HG03520 (cell line): ENCODE data around the gene SLC35D2.
"Not testable (repeated sequence)": the region's sequence is repeated elsewhere in the genome, so short reads cannot be mapped to it uniquely, and the experiment has no call there.

ENCODE experiments used
- ATAC-seq: cut with Tn5 transposase; IDR thresholded peaks from one replicate; pipeline ENCODE4 v1.9.1; 2021; ENCODE audit warnings: mild to moderate bottlenecking, moderate library complexity; ENCODE audit not compliant: unreplicated experiment

Gene SLC35D2

DNA sequence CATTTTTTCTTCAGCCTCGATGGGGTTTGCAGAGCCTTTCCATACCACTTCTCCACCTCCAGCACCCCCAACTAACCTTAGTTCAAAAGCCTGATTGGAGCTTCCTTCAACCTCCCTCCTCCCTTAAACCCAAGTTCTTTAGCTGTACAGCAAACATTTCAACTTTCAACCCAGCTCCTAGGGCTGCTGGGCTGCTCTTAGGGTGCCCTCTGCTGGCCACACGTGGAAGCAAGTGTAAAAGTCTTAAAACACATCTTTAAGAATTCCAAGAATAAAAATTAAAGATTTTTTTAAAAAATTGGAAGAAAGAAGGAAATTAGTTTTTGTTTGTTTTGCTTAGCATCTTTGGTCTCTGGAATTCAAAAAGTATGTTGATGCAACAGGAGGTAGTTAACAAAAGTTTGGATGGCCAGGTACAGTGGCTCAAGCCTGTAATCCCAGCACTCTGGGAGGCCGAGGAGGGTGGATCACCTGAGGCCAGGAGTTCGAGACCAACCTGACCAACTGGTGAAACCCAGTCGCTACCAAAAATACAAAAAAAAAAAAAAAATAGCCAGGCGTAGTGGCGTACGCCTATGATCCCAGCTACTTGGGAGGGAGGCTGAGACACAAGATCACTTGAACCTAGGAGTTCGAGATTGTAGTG lies 66.1 kb downstream of the SLC35D2 start:
- ATAC-seq: no peak

GRCh38 chr9:96309850-96310249 lies 73.7 kb downstream of the SLC35D2 start:
- ATAC-seq: no peak

DNA sequence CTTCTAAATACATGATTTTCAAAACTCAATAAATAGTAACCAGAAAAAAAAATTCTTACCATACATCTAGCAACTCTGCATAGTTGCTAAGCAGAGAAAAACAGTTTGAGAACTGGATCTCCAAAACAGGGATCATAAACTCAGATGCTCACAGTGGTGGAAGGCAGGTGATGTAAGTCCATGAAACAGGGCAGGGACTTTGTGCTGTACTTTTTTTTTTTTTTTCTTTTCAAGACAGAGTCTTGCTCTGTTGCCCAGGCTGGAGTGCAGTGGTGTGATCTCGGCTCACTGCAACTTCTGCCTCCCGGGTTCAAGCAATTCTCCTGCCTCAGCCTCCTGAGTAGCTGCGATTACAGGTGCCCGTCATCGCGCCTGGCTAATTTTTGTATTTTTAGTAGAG lies 76.6 kb downstream of the SLC35D2 start:
- ATAC-seq: not testable (repeated sequence)

DNA sequence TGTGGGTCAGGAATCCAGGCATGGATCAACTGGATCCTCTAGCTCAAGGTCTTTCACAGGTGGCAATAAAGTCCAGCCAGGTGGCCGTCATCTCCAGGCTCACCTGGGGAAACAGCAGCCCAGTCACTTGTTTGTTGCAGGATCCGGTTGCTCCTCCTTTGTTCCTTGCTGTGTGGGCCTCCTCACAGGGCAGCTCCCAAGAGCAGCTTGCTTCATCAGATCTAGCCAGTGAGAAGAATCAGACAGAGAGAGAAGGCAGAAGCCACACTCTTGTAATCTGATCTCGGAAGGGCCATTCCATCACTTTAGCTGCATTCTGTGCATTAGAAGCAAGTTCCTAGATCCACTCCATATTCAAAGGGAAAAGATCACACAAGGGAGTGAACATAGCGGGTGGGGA lies 78.3 kb downstream of the SLC35D2 start:
- ATAC-seq: no peak

DNA sequence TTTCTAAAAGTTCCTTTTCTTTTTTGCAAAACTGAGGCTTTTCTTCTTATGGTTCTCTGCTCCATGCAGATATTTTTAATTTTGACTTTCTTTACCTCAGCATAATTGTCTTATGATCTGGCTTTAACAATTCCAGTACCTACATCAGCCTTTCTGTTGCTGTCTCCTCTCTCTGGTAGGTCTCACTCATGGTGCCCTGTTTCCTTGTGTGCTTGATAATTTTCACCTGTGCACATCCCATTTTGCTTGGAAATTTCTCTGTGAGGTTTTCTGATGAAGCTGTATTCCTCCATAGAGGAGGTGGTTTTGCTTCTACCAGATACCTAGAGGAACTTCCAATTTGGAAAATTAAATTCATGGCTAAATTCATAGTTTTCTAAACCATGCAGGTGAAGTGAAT lies 79.3 kb downstream of the SLC35D2 start:
- ATAC-seq: no peak

DNA sequence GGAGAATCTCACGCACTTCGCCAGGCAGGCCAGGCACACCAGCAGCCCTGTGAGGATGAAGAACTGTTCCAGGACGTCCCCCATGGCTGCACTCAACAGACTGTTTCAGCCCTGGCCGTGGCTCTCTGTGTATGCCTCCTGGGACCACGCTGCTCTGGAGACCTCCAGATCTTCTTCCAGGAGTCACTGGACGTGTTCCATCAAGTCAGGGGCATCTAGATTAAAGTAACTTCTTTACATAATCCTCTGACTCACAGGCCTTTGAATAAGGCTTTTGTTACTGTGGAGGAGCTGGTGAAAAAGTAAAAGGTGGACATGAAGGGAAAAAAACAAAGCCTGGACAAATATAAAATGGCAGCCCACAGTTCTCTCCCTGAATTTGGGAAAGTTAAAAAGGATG lies 81.5 kb downstream of the SLC35D2 start, which contains the start of gene HSD17B3:
Gene HSD17B3, minus strand, starts transcription at position 156 of the 400 bp plus-strand sequence. Its CDS starts 72 bp downstream, at position 84.
- ATAC-seq: no peak

DNA sequence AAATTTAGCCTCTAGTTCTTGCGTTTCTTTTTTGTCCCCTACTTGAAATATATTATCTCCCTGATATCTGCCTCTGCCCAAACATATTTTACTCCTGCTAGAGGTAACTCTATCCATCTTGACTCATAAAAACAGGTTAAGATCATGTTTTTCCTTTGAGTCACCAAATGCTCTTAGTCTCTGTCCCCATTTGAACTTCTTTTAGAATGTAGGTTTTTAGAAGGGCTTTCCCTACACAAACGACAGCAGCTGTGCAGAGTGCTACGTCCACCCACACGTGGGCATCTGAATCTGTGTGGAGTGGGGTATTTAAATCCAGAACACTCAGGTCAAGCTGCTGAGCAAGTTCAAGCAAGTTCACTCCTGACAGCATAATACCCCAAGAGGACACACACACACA lies 83.7 kb downstream of the SLC35D2 start:
- ATAC-seq: no peak

DNA sequence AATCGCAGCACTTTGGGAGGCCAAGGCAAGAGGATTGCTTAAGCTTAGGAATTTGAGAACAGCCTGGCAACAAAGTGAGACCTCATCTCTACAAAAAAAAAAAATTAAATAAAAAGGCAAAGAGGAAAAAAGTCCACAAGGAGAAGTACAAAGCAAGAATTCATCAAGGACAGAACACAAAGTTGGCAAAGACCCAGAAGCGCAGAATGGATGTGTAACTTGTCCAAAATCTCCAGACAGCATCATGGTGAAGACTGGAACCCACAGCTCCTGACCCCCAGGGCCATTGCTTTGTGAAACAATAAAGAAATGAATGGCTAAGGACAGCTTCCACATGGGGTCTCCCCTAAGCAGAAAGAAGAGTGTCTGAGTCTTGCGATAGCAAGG lies 89.4 kb downstream of the SLC35D2 start:
- ATAC-seq: no peak

DNA sequence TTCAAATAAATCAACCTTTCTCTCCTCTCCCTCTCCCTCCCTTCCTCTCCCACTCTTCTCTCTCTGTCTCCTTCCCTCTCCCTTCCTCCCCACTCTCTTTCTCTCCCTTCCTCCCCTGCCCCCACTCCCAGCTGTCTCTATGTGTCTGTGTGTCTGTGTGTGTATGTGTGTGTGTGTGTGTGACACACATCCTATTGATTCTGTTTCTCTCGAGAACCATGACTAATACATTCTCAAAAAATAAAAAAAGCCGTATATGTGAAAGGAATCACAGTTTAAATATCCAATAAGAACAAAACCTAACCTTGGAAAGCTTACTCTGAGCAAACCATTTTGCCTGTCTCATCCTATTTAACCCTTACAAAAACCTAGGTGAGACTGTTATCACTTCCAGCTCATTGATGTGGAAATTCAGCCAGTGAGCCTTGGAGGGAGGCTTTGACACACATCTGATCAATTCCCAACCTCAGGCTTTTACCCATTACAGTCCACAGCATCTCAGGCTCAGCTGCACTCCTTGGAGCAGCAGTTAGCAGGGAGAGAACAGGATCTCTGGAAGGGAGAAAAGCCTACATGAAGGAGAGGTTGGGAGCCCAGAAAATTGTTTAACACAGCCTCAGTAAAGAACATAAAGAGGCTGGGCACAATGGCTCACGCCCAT lies 89.9 kb downstream of the SLC35D2 start:
- ATAC-seq: no peak

DNA sequence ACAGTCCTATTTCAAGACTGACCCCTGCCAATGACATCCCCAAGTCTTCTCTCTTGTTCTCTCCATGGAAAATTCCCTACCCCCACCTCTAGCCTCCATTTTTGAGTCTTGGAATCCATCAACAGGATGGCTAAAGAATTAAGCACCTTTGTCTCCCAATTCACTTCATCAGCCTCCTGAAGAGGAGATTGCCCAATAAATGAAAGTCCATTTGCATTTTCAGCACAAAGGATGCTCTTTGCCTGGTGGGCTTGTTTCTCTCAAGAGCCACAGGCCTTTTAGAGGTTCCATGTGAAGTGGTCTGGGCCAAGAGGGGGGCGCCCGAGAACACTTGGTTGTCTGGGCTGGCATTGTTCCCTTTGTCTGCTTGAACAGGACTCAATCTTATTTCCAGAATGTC lies 94.1 kb downstream of the SLC35D2 start:
- no peak for ATAC-seq

GRCh38 chr9:96281641-96282040 lies 101.9 kb downstream of the SLC35D2 start:
- ATAC-seq: no peak

DNA sequence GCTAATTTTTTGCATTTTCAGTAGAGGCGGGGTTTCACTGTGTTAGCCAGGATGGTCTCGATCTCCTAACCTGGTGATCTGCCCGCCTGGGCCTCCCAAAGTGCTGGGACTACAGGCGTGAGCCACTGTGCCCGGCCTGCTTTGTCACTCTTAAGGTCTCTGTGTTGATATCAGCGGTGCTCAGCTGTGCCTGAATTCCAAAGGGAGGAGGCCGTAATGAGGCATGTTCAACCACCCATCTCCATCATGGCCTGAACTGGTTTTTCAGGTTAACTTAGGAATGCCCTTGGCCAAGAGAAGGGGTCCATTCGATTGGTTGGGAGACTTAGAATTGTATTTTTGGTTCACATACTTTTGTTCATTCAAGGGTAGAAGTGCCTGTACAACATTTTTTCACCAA lies 103.6 kb downstream of the SLC35D2 start:
- ATAC-seq: no peak

DNA sequence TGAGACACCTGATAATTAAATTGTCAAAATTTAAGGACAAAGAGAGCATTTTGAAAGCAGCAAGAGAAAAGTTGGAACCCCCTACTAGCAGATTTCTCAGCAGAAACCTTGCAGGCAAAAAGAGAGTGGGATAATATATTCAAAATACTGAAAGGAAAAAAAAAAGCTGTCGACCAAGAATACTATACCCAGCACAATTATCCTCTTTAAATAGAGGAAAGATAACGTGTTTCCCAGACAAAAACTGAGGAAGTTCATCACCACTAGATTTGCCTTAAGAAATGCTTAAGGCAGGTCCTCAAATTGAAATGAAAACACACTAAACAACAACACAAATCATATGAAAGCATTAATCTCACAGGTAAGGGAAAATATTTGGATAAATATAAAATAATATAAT lies 108.6 kb downstream of the SLC35D2 start:
- ATAC-seq: no peak
